Left lung (tissue), 10 donors: Measurements from ENCODE around the gene COQ4. TPM values are rescaled to one million over a fixed set of nuclear protein-coding genes. Genes with fewer than 3 reads are reported as not detected.

Experiments
- ATAC-seq: fragments of 200-7000 bp; cut with Tn5 transposase; one replicate; pipeline ENCODE4 v1.9.1; 2020; ENCODE audit warnings: moderate library complexity
- DNase-seq, 4 donors: peaks; one replicate each; pipeline ENCODE4 v3.0.0-alpha.2; 2013 to 2020
- H3K27ac ChIP-seq, 2 donors: fragments of 200-600 bp; sonication (generic) in 1 of 2; one replicate each; pipeline versions ENCODE4 v1.5.0 to v1.8.0; 2020 to 2021
- H3K27me3 ChIP-seq, 2 donors: fragments of 200-600 bp; sonication (generic) in 1 of 2; one replicate each; pipeline versions ENCODE4 v1.5.0 to v1.8.0; 2020 to 2021
- H3K36me3 ChIP-seq, 2 donors: fragments of 200-600 bp; sonication (generic) in 1 of 2; one replicate each; pipeline versions ENCODE4 v1.5.0 to v1.8.0; 2020 to 2021
- H3K4me1 ChIP-seq, 2 donors: fragments of 200-600 bp; one replicate each; pipeline ENCODE4 v1.8.0; 2021
- H3K4me3 ChIP-seq, 2 donors: fragments of 200-600 bp; sonication (generic) in 1 of 2; one replicate each; pipeline versions ENCODE4 v1.5.0 to v1.8.0; 2020 to 2021; ENCODE audit warnings: mild to moderate bottlenecking in 1 of 2
- H3K9me3 ChIP-seq, 2 donors: fragments of 200-600 bp; sonication (generic) in 1 of 2; one replicate each; pipeline versions ENCODE4 v1.5.0 to v1.8.0; 2020 to 2021
- intact Hi-C, 2 donors: fragments of 100-400 bp; cut with DNase I; formaldehyde crosslinking; loops; one replicate each; pipeline versions ENCODE4 v1.11.2 to v1.14.2; 2022
- polyA plus RNA-seq, 6 donors: library from polyadenylated mRNA; unstranded; fragments of 120-200 nt; gene quantifications; one replicate each; pipeline ENCODE4 v1.2.1, GENCODE V29; 2013; ENCODE audit not compliant: insufficient read length in 6 of 6
- total RNA-seq, 2 donors: library from RNA; stranded (reverse); fragmentation: NEBNext Ultra II Directional; extraction: Animal tissue kit (Norgen Biotek cat#: 25700); gene quantifications; one replicate each; pipeline ENCODE4 v1.2.1, GENCODE V29; 2021
- TF ChIP-seq, protein P1 (sequence below), 2 donors: fragments of 200-600 bp; sonication (generic) in 1 of 2; IDR thresholded peaks; one replicate each; pipeline versions ENCODE4 v1.5.0 to v1.8.0; 2021; ENCODE audit warnings: antibody characterized with exemption in 2 of 2
- donor health status: DM: no; HTN: yes; CAD: no.
- donor health status: DM: no; HTN: no; CAD: no.

COQ4 gene
- total and polyA plus RNA-seq, 8 donors, result 35.5 to 77.1 (median 61.4) TPM

DNA sequence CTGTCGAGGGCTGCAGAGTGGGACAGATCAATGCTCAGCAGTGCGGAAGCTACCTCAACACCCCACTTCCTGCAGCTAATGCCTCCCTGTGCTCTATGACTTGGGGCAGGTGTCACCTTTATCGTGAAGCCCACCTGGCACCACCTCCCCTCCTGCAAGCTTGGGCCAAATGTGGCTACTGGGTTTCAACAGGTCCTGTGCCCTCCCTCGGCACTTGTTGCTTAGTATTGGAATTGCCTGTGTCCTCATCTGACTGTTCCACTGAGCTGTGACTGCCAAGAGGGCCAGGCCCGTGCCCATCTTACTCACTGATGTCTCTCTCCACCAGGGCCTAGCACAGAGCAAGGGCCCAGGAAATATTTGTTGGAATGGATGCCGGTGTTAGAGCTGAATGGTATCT is 27.1 kb downstream of the COQ4 start:
- no peaks in the 10 kb centered on the region for H3K27me3 ChIP-seq
- peaks cover 0 to 90% of the 10 kb centered on the region in 2 donors for H3K36me3 ChIP-seq
- no peaks in the 10 kb centered on the region for H3K4me1 ChIP-seq
- H3K27ac ChIP-seq, result no peak overlapping the region
- TF ChIP-seq, protein P1, sequence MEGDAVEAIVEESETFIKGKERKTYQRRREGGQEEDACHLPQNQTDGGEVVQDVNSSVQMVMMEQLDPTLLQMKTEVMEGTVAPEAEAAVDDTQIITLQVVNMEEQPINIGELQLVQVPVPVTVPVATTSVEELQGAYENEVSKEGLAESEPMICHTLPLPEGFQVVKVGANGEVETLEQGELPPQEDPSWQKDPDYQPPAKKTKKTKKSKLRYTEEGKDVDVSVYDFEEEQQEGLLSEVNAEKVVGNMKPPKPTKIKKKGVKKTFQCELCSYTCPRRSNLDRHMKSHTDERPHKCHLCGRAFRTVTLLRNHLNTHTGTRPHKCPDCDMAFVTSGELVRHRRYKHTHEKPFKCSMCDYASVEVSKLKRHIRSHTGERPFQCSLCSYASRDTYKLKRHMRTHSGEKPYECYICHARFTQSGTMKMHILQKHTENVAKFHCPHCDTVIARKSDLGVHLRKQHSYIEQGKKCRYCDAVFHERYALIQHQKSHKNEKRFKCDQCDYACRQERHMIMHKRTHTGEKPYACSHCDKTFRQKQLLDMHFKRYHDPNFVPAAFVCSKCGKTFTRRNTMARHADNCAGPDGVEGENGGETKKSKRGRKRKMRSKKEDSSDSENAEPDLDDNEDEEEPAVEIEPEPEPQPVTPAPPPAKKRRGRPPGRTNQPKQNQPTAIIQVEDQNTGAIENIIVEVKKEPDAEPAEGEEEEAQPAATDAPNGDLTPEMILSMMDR (IDR thresholded peaks at IDR 0.05), result no peak
- DNase-seq, result no peak
- intact Hi-C loops, result no loop called here
- H3K4me3 ChIP-seq, result no peak overlapping the region
- H3K9me3 ChIP-seq, result no peaks in the 10 kb centered on the region
- ATAC-seq, result no peak

DNA sequence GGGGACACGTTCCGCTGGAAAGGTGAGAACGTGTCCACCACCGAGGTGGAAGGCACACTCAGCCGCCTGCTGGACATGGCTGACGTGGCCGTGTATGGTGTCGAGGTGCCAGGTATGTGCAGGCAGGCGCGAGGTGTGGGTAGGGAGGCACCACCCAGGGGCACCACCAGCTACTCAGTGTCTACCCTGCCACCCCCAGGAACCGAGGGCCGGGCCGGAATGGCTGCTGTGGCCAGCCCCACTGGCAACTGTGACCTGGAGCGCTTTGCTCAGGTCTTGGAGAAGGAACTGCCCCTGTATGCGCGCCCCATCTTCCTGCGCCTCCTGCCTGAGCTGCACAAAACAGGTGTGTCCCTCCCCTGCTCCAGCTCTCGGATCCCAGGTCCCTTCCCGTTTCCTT is 32.8 kb downstream of the COQ4 start:
- TF ChIP-seq, protein P1 (IDR thresholded peaks at IDR 0.05), result no peak
- intact Hi-C loops, result no loop called here
- Histone ChIP-seq H3K4me1 (no peaks in the 10 kb centered on the region), H3K36me3 (peaks cover 0 to 67% of the 10 kb centered on the region in 2 donors), H3K9me3 (no peaks in the 10 kb centered on the region), H3K27me3 (no peaks in the 10 kb centered on the region), H3K4me3 (no peak overlapping the region), H3K27ac (no peak overlapping the region)
- no peak for DNase-seq
- no peak for ATAC-seq

DNA sequence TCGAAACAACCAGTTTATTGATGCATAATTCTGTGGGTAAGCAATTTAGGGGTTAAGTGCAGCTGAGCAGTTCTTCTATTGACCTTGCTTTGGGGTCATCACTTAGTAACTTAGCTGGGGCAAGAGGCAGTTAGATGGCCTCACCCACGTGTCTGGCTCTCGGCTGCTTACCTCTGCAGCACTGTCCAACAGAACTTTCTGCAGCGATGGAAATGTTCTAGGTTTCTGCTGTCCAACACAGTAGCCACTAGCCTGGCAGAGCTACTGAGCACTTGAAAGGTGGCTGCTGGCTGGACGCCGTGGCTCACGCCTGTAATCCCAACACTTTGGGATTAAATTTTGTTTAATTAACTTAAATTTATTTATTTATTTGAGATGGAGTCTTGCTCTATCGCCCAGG is 35.5 kb downstream of the COQ4 start:
- Histone ChIP-seq H3K27ac (no peak overlapping the region), H3K27me3 (no peaks in the 10 kb centered on the region), H3K9me3 (no peaks in the 10 kb centered on the region), H3K4me1 (peaks cover 9 to 13% of the 10 kb centered on the region in 2 donors), H3K4me3 (no peak overlapping the region), H3K36me3 (peaks cover 0 to 50% of the 10 kb centered on the region in 2 donors)
- intact Hi-C loops, result no loop called here
- DNase-seq, result no peak
- ATAC-seq, result no peak
- TF ChIP-seq, protein P1 (IDR thresholded peaks at IDR 0.05), result no peak

DNA sequence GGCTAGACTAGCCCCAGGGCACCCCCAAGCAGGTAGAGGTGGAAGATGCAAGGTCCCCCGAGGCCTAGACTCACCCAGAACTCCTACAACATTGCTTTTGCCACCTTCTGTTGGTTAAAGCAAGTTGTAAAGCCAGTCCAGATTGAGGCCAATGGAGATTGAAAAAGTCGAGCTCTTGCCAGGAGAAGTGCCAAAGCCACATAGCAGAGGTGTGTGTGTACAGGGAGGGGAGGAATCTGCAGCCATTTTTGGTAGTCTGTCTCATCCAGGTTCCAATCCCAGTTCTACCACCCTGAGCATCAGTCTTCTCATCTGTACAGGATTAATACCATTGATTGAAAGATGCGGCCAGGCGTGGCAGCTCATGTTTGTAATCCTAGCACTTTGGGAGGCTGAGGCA is 36.2 kb downstream of the COQ4 start:
- ATAC-seq, result no peak
- intact Hi-C loops, result no loop called here

DNA sequence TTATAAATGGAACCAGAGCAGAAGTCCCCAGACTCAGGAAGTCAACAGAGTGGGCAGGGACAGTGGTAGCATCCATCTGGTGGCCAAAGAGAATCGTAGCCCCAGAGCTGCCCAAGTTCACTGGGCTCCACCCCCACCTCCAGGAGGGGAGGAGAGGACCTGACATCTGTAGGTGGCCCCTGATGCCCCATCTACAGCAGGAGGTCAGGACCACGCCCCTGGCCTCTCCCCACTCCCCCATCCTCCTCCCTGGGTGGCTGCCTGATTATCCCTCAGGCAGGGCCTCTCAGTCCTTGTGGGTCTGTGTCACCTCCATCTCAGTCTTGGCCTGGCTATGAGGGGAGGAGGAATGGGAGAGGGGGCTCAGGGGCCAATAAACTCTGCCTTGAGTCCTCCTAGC is 38.2 kb downstream of the COQ4 start:
- no peak for ATAC-seq
- intact Hi-C loops, result loop anchor here in 1 of 2 donors (10.0 kb wide), 1 partner anchor 54 kb away; no protein-coding TSS in a partner anchor
- peaks cover 0 to 27% of the 10 kb centered on the region in 2 donors for H3K36me3 ChIP-seq
- TF ChIP-seq, protein P1 (IDR thresholded peaks at IDR 0.05), result no peak
- no peaks in the 10 kb centered on the region for H3K27me3 ChIP-seq
- no peak for DNase-seq
- peaks cover 18 to 26% of the 10 kb centered on the region in 2 donors for H3K4me1 ChIP-seq
- peak overlapping the region in 1 of 2 donors; percentile 56 for H3K27ac ChIP-seq
- no peaks in the 10 kb centered on the region for H3K9me3 ChIP-seq
- H3K4me3 ChIP-seq, result no peak overlapping the region

More for the DNA sequence above, 36.2 kb downstream of the COQ4 start:
- Histone ChIP-seq H3K9me3 (no peaks in the 10 kb centered on the region), H3K4me1 (peaks cover 9 to 13% of the 10 kb centered on the region in 2 donors), H3K36me3 (peaks cover 0 to 45% of the 10 kb centered on the region in 2 donors), H3K27me3 (no peaks in the 10 kb centered on the region), H3K27ac (no peak overlapping the region), H3K4me3 (no peak overlapping the region)
- TF ChIP-seq, protein P1 (IDR thresholded peaks at IDR 0.05), result no peak
- DNase-seq, result no peak
